SU-DHL-6 (cell line): Measurements from ENCODE around the gene KCNA2.

Source experiments
- CTCF ChIP-seq: fragments of 200-600 bp; sonication (generic); IDR thresholded peaks from one replicate; pipeline ENCODE4 v1.5.1; 2017; ENCODE audit warnings: antibody characterized with exemption, mild to moderate bottlenecking, low read length, moderate library complexity; ENCODE audit not compliant: insufficient read depth, poor library complexity, severe bottlenecking
- EZH2phosphoT487 ChIP-seq: fragments of 200-600 bp; sonication (generic), shearing (Covaris generic); conservative IDR thresholded peaks from 2 replicates; pipeline ENCODE4 v1.6.1; 2018; ENCODE audit warnings: mild to moderate bottlenecking, antibody characterized with exemption, low read length, moderate library complexity, mixed read lengths

GRCh38 chr1:110600716-110601115, 5.4 kb downstream of the KCNA2 start:
- TF ChIP-seq CTCF (no peak), EZH2phosphoT487 (no peak)
